ENCODE results near the gene NR6A1. TPM values are rescaled to one million over a fixed set of nuclear protein-coding genes. Genes with fewer than 3 reads are reported as not detected.

NR6A1 gene
- total RNA-seq, 1 donor from 2014 or later, result 302 TPM

GRCh38 chr9:124628741-124629140 is 142.4 kb downstream of the NR6A1 start:
- no peaks in the 10 kb centered on the region for H3K36me3 Mint-ChIP-seq
- Histone ChIP-seq H3K4me3 (no peak overlapping the region), H3K27ac (no peak overlapping the region), H3F3A (ENCODE audit: low read depth) (peaks cover 8% of the 10 kb centered on the region), H3K79me2 (ENCODE audit: low read depth) (peaks cover 79% of the 10 kb centered on the region), H3K9ac (no peak overlapping the region), H3K36me3 (peaks cover 1% of the 10 kb centered on the region), H2AFZ (replicated peaks) (no peak overlapping the region), H3K27me3 (no peaks in the 10 kb centered on the region), H3K9me3 (ENCODE audit: low read depth) (no peaks in the 10 kb centered on the region), H3K4me1 (no peaks in the 10 kb centered on the region), H3K4me2 (no peak overlapping the region), H4K20me1 (ENCODE audit: low read depth) (peaks cover 59% of the 10 kb centered on the region)
- DNase-seq (ENCODE audit: low spot score), result no peak
- H3K4me1 Mint-ChIP-seq, result peaks cover 7% of the 10 kb centered on the region
- no peak overlapping the region for H3K4me3 Mint-ChIP-seq
- no peaks in the 10 kb centered on the region for H3K9me3 Mint-ChIP-seq
- TF ChIP-seq CTCF (IDR thresholded peaks at IDR 0.05) (no peak), EZH2phosphoT487 (IDR thresholded peaks at IDR 0.05) (no peak), EZH2 (IDR thresholded peaks at IDR 0.05) (no peak)
- H3K27me3 Mint-ChIP-seq (ENCODE audit: insufficient read depth, low read depth), result no peaks in the 10 kb centered on the region
- no peak overlapping the region for H3K27ac Mint-ChIP-seq

GRCh38 chr9:124626276-124626675 is 144.8 kb downstream of the NR6A1 start:
- Histone ChIP-seq H3K79me2 (ENCODE audit: low read depth) (peaks cover 84% of the 10 kb centered on the region), H2AFZ (replicated peaks) (no peak overlapping the region), H4K20me1 (ENCODE audit: low read depth) (peaks cover 78% of the 10 kb centered on the region), H3K4me1 (peaks cover 16% of the 10 kb centered on the region), H3K36me3 (no peaks in the 10 kb centered on the region), H3K9me3 (ENCODE audit: low read depth) (no peaks in the 10 kb centered on the region), H3F3A (ENCODE audit: low read depth) (peaks cover 15% of the 10 kb centered on the region), H3K4me2 (no peak overlapping the region), H3K27ac (no peak overlapping the region), H3K4me3 (no peak overlapping the region), H3K9ac (no peak overlapping the region), H3K27me3 (no peaks in the 10 kb centered on the region)
- no peak for TF ChIP-seq EZH2 (IDR thresholded peaks at IDR 0.05)
- TF ChIP-seq EZH2phosphoT487 (IDR thresholded peaks at IDR 0.05), result no peak
- no peak for TF ChIP-seq CTCF (IDR thresholded peaks at IDR 0.05)
- H3K27me3 Mint-ChIP-seq (ENCODE audit: insufficient read depth, low read depth), result no peaks in the 10 kb centered on the region
- H3K36me3 Mint-ChIP-seq, result no peaks in the 10 kb centered on the region
- peaks cover 16% of the 10 kb centered on the region for H3K4me1 Mint-ChIP-seq
- no peaks in the 10 kb centered on the region for H3K9me3 Mint-ChIP-seq
- DNase-seq (ENCODE audit: low spot score), result no peak
- H3K4me3 Mint-ChIP-seq, result no peak overlapping the region
- no peak overlapping the region for H3K27ac Mint-ChIP-seq

GRCh38 chr9:124625087-124625486 is 146.0 kb downstream of the NR6A1 start:
- H3K4me1 Mint-ChIP-seq, result peaks cover 16% of the 10 kb centered on the region
- H3K79me2 ChIP-seq (ENCODE audit: low read depth), result peaks cover 96% of the 10 kb centered on the region
- no peak overlapping the region for H3K9ac ChIP-seq
- H3K36me3 ChIP-seq, result no peaks in the 10 kb centered on the region
- H3K4me1 ChIP-seq, result peaks cover 16% of the 10 kb centered on the region
- no peak overlapping the region for H3K4me2 ChIP-seq
- H2AFZ ChIP-seq (replicated peaks), result no peak overlapping the region
- DNase-seq (ENCODE audit: low spot score), result no peak
- TF ChIP-seq EZH2 (IDR thresholded peaks at IDR 0.05), result no peak
- no peak for TF ChIP-seq CTCF (IDR thresholded peaks at IDR 0.05)
- no peak for TF ChIP-seq EZH2phosphoT487 (IDR thresholded peaks at IDR 0.05)
- no peaks in the 10 kb centered on the region for H3K9me3 Mint-ChIP-seq
- H3K27me3 ChIP-seq, result no peaks in the 10 kb centered on the region
- no peaks in the 10 kb centered on the region for H3K36me3 Mint-ChIP-seq
- peaks cover 80% of the 10 kb centered on the region for H4K20me1 ChIP-seq (ENCODE audit: low read depth)
- peaks cover 15% of the 10 kb centered on the region for H3F3A ChIP-seq (ENCODE audit: low read depth)
- no peak overlapping the region for H3K4me3 ChIP-seq
- no peak overlapping the region for H3K4me3 Mint-ChIP-seq
- H3K27ac ChIP-seq, result no peak overlapping the region
- no peak overlapping the region for H3K27ac Mint-ChIP-seq
- H3K9me3 ChIP-seq (ENCODE audit: low read depth), result no peaks in the 10 kb centered on the region
- no peaks in the 10 kb centered on the region for H3K27me3 Mint-ChIP-seq (ENCODE audit: insufficient read depth, low read depth)

GRCh38 chr9:124624735-124624992 is 146.4 kb downstream of the NR6A1 start:
- Mint-ChIP-seq H3K36me3 (no peaks in the 10 kb centered on the region), H3K4me1 (peaks cover 16% of the 10 kb centered on the region), H3K27me3 (ENCODE audit: insufficient read depth, low read depth) (no peaks in the 10 kb centered on the region), H3K27ac (no peak overlapping the region), H3K9me3 (no peaks in the 10 kb centered on the region), H3K4me3 (no peak overlapping the region)
- Histone ChIP-seq H3K4me1 (peaks cover 16% of the 10 kb centered on the region), H3K9ac (no peak overlapping the region), H4K20me1 (ENCODE audit: low read depth) (peaks cover 76% of the 10 kb centered on the region), H2AFZ (replicated peaks) (no peak overlapping the region), H3F3A (ENCODE audit: low read depth) (peaks cover 15% of the 10 kb centered on the region), H3K27me3 (no peaks in the 10 kb centered on the region), H3K4me2 (no peak overlapping the region), H3K27ac (no peak overlapping the region), H3K79me2 (ENCODE audit: low read depth) (peaks cover 97% of the 10 kb centered on the region), H3K36me3 (no peaks in the 10 kb centered on the region), H3K9me3 (ENCODE audit: low read depth) (no peaks in the 10 kb centered on the region), H3K4me3 (no peak overlapping the region)
- DNase-seq (ENCODE audit: low spot score), result no peak
- TF ChIP-seq EZH2 (IDR thresholded peaks at IDR 0.05), result no peak
- no peak for TF ChIP-seq EZH2phosphoT487 (IDR thresholded peaks at IDR 0.05)
- TF ChIP-seq CTCF (IDR thresholded peaks at IDR 0.05), result no peak

Data from neural progenitor cell (in vitro differentiated cells).